ENCODE measurements around the gene NAV2. TPM values are rescaled to one million over a fixed set of nuclear protein-coding genes. Genes with fewer than 3 reads are reported as not detected.

NAV2 gene
- total and polyA plus RNA-seq, 2 donors (not counting 1 experiment from before 2014, with no cell fraction given), result 8.1 to 14.0 TPM

- peaks cover 3% of the 10 kb centered on the region for H3K4me1 ChIP-seq (ENCODE audit: control insufficient read depth, extremely low read depth, insufficient read depth, low read length)
- no peaks in the 10 kb centered on the region for H3K27me3 ChIP-seq (ENCODE audit: control insufficient read depth, insufficient read depth, low read length)
- no peak overlapping the region for H3K9ac ChIP-seq (ENCODE audit: insufficient read depth, low read length)
- no peak overlapping the region for H2AFZ ChIP-seq (ENCODE audit: low read length)
- H3K27ac ChIP-seq (ENCODE audit: insufficient read depth, low read length), result no peak overlapping the region
- peaks cover 18% of the 10 kb centered on the region for H3K36me3 ChIP-seq (ENCODE audit: control insufficient read depth, insufficient read depth, low read length)
- H3K79me2 ChIP-seq (ENCODE audit: control insufficient read depth, insufficient read depth, low read length), result no peaks in the 10 kb centered on the region
- H3K9me3 ChIP-seq (ENCODE audit: control insufficient read depth, insufficient read depth, low read depth, low read length), result no peaks in the 10 kb centered on the region
- no peak for TF ChIP-seq EZH2 (IDR thresholded peaks at IDR 0.05; ENCODE audit: low read length, missing control alignments)
- no peak for TF ChIP-seq CTCF (conservative IDR thresholded peaks at IDR 0.05 in 1 of 2, IDR thresholded peaks at IDR 0.05 in 1 of 2; ENCODE audit: low read depth in 1 of 2, low read length in 2 of 2)
- no peak overlapping the region for H3K4me3 ChIP-seq (replicated peaks in 1 of 4; ENCODE audit: control extremely low read depth in 1 of 4, insufficient read depth in 1 of 4, low read depth in 3 of 4, low read length in 4 of 4)
- no peak overlapping the region for H3K4me2 ChIP-seq (ENCODE audit: extremely low read depth, insufficient read depth, low read length)
- no peaks in the 10 kb centered on the region for H4K20me1 ChIP-seq (ENCODE audit: control insufficient read depth, extremely low read depth, insufficient read depth, low read length)
- DNase-seq (ENCODE audit: low read depth in 2 of 2), result no peak
These were observed 373.3 kb downstream of the NAV2 start for GRCh38 chr11:20085918-20086317.

- H3K9me3 ChIP-seq (ENCODE audit: control insufficient read depth, insufficient read depth, low read depth, low read length), result no peaks in the 10 kb centered on the region
- peaks cover 3% of the 10 kb centered on the region for H3K4me1 ChIP-seq (ENCODE audit: control insufficient read depth, extremely low read depth, insufficient read depth, low read length)
- DNase-seq (ENCODE audit: low read depth in 2 of 2), result peak in 1 of 2 donors; percentile 94
- H3K4me2 ChIP-seq (ENCODE audit: extremely low read depth, insufficient read depth, low read length), result no peak overlapping the region
- no peaks in the 10 kb centered on the region for H3K79me2 ChIP-seq (ENCODE audit: control insufficient read depth, insufficient read depth, low read length)
- no peaks in the 10 kb centered on the region for H4K20me1 ChIP-seq (ENCODE audit: control insufficient read depth, extremely low read depth, insufficient read depth, low read length)
- H3K36me3 ChIP-seq (ENCODE audit: control insufficient read depth, insufficient read depth, low read length), result peaks cover 21% of the 10 kb centered on the region
- H3K27ac ChIP-seq (ENCODE audit: insufficient read depth, low read length), result no peak overlapping the region
- H3K4me3 ChIP-seq (replicated peaks in 1 of 4; ENCODE audit: control extremely low read depth in 1 of 4, insufficient read depth in 1 of 4, low read depth in 3 of 4, low read length in 4 of 4), result no peak overlapping the region
- H3K27me3 ChIP-seq (ENCODE audit: control insufficient read depth, insufficient read depth, low read length), result no peaks in the 10 kb centered on the region
- H3K9ac ChIP-seq (ENCODE audit: insufficient read depth, low read length), result no peak overlapping the region
- H2AFZ ChIP-seq (ENCODE audit: low read length), result no peak overlapping the region
- TF ChIP-seq CTCF (conservative IDR thresholded peaks at IDR 0.05 in 1 of 2, IDR thresholded peaks at IDR 0.05 in 1 of 2; ENCODE audit: low read depth in 1 of 2, low read length in 2 of 2), result no peak
- no peak for TF ChIP-seq EZH2 (IDR thresholded peaks at IDR 0.05; ENCODE audit: low read length, missing control alignments)
These were observed 374.5 kb downstream of the NAV2 start for GRCh38 chr11:20087118-20087521.

GRCh38 chr11:20088397-20089225 is 376.0 kb downstream of the NAV2 start:
- no peak overlapping the region for H3K4me2 ChIP-seq (ENCODE audit: extremely low read depth, insufficient read depth, low read length)
- no peaks in the 10 kb centered on the region for H3K79me2 ChIP-seq (ENCODE audit: control insufficient read depth, insufficient read depth, low read length)
- H3K27me3 ChIP-seq (ENCODE audit: control insufficient read depth, insufficient read depth, low read length), result no peaks in the 10 kb centered on the region
- H3K4me1 ChIP-seq (ENCODE audit: control insufficient read depth, extremely low read depth, insufficient read depth, low read length), result peaks cover 3% of the 10 kb centered on the region
- H3K9ac ChIP-seq (ENCODE audit: insufficient read depth, low read length), result no peak overlapping the region
- H2AFZ ChIP-seq (ENCODE audit: low read length), result no peak overlapping the region
- no peaks in the 10 kb centered on the region for H4K20me1 ChIP-seq (ENCODE audit: control insufficient read depth, extremely low read depth, insufficient read depth, low read length)
- no peak overlapping the region for H3K27ac ChIP-seq (ENCODE audit: insufficient read depth, low read length)
- H3K36me3 ChIP-seq (ENCODE audit: control insufficient read depth, insufficient read depth, low read length), result peaks cover 22% of the 10 kb centered on the region
- no peaks in the 10 kb centered on the region for H3K9me3 ChIP-seq (ENCODE audit: control insufficient read depth, insufficient read depth, low read depth, low read length)
- TF ChIP-seq CTCF (conservative IDR thresholded peaks at IDR 0.05 in 1 of 2, IDR thresholded peaks at IDR 0.05 in 1 of 2; ENCODE audit: low read depth in 1 of 2, low read length in 2 of 2) (no peak), EZH2 (IDR thresholded peaks at IDR 0.05; ENCODE audit: low read length, missing control alignments) (no peak)
- peak in 1 of 2 donors; percentile 81 for DNase-seq (ENCODE audit: low read depth in 2 of 2)
- H3K4me3 ChIP-seq (replicated peaks in 1 of 4; ENCODE audit: control extremely low read depth in 1 of 4, insufficient read depth in 1 of 4, low read depth in 3 of 4, low read length in 4 of 4), result no peak overlapping the region
